IPS-18c (cell line): ENCODE results near the gene PLIN4.
"Not testable (repeated sequence)": the region's sequence is repeated elsewhere in the genome, so short reads cannot be mapped to it uniquely, and the experiment has no call there.

Experiments
- H3K4me3 ChIP-seq: 2 replicates; pipeline ENCODE4 v1.7.0; 2013; ENCODE audit warnings: low read depth, mild to moderate bottlenecking, low read length, moderate library complexity; ENCODE audit not compliant: insufficient read depth
- H3K9me3 ChIP-seq: one replicate; pipeline ENCODE4 v1.6.1; 2013; ENCODE audit warnings: mild to moderate bottlenecking, low read length, moderate library complexity; ENCODE audit not compliant: control insufficient read depth, insufficient read depth

The PLIN4 gene

GRCh38 chr19:4550018-4550417, 31.7 kb upstream of the PLIN4 start:
- H3K4me3 ChIP-seq, result no peak overlapping the region
- H3K9me3 ChIP-seq, result no peaks in the 10 kb centered on the region

GRCh38 chr19:4548238-4548584, 29.9 kb upstream of the PLIN4 start:
- H3K9me3 ChIP-seq, result no peaks in the 10 kb centered on the region
- H3K4me3 ChIP-seq, result no peak overlapping the region

GRCh38 chr19:4547303-4548237, 29.3 kb upstream of the PLIN4 start:
- no peak overlapping the region for H3K4me3 ChIP-seq
- H3K9me3 ChIP-seq, result no peaks in the 10 kb centered on the region

- Histone ChIP-seq H3K9me3 (peaks cover 7% of the 10 kb centered on the region), H3K4me3 (no peak overlapping the region)
These were observed 25.8 kb upstream of the PLIN4 start for GRCh38 chr19:4543842-4544647.

- H3K4me3 ChIP-seq, result no peak overlapping the region
- H3K9me3 ChIP-seq, result peaks cover 9% of the 10 kb centered on the region
These were observed 24.9 kb upstream of the PLIN4 start for GRCh38 chr19:4542896-4543841.

GRCh38 chr19:4541806-4542145, 23.5 kb upstream of the PLIN4 start:
- not testable (repeated sequence) for H3K4me3 ChIP-seq, H3K9me3 ChIP-seq

GRCh38 chr19:4541114-4541805, 23.0 kb upstream of the PLIN4 start:
- H3K9me3 ChIP-seq, result peaks cover 9% of the 10 kb centered on the region

GRCh38 chr19:4539693-4540581, 21.7 kb upstream of the PLIN4 start, which contains the start of gene LRG1:
Gene LRG1 (minus strand): TSS chr19:4540036. CDS start chr19:4540013, 23 bp downstream.
- no peak within 1 kb of the TSS for H3K4me3 ChIP-seq
- H3K9me3 ChIP-seq, result peaks cover 9% of the 10 kb centered on the region

More at GRCh38 chr19:4541114-4541805, 23.0 kb upstream of the PLIN4 start:
- no peak overlapping the region for H3K4me3 ChIP-seq

- Histone ChIP-seq H3K9me3 (peaks cover 9% of the 10 kb centered on the region), H3K4me3 (no peak overlapping the region)
These were observed 20.9 kb upstream of the PLIN4 start for GRCh38 chr19:4539169-4539692.

- Histone ChIP-seq H3K9me3 (peaks cover 9% of the 10 kb centered on the region), H3K4me3 (no peak overlapping the region)
These were observed 20.3 kb upstream of the PLIN4 start for GRCh38 chr19:4538601-4538954.

- H3K4me3 ChIP-seq, result no peak overlapping the region
- H3K9me3 ChIP-seq, result peaks cover 9% of the 10 kb centered on the region
These were observed 19.8 kb upstream of the PLIN4 start for GRCh38 chr19:4537953-4538600.

- no peak overlapping the region for H3K4me3 ChIP-seq
- peaks cover 9% of the 10 kb centered on the region for H3K9me3 ChIP-seq
These were observed 18.5 kb upstream of the PLIN4 start for GRCh38 chr19:4536798-4537197.

- H3K4me3 ChIP-seq, result peak within 1 kb of the TSS; percentile 31; the same call in 1 of the 2 replicates
- peaks cover 3% of the 10 kb centered on the region for H3K9me3 ChIP-seq
These were observed 16.8 kb upstream of the PLIN4 start, which contains the start of gene PLIN5 for GRCh38 chr19:4534836-4535658. Gene PLIN5 (minus strand): TSS chr19:4535224. CDS start chr19:4534074, 1,150 bp downstream.

- no peak overlapping the region for H3K4me3 ChIP-seq
- peaks cover under 1% of the 10 kb centered on the region for H3K9me3 ChIP-seq
These were observed 15.6 kb upstream of the PLIN4 start for GRCh38 chr19:4533835-4534424.
